ENCODE measurements around the gene KCNK7. TPM values are rescaled to one million over a fixed set of nuclear protein-coding genes. Genes with fewer than 3 reads are reported as not detected.

KCNK7 gene
- total RNA-seq, 1 experiment from 2014 or later: 1.8 TPM

DNA sequence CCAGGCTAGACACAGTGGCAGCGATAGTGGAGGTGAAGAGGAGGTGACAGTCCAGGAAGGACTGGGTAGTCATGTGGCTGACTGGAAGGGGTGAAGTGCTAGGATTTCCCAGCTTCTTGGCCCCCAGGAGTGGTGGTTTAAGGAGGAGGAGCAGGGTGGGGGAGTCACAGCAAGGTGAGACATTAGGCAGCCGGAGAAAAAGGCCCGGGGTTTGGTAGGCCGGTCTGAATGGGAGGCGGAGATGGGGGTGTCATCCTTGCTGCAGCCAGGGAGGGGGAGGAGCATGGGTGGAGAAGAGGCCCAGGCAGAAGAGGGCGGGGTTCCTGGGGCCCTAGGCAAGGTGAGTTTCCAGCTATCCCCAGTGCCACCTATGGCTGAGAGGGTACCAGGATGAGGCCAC, 48.4 kb upstream of the KCNK7 start:
- Histone ChIP-seq H2AK5ac (ENCODE audit: insufficient read length, low read length) (no peak overlapping the region), H3K79me1 (ENCODE audit: insufficient read depth, low read depth, low read length, poor library complexity, severe bottlenecking) (no peaks in the 10 kb centered on the region), H4K8ac (replicated peaks; ENCODE audit: insufficient read length, low read depth, low read length) (no peak overlapping the region), H3K27me3 (ENCODE audit: insufficient read depth, low read length) (no peaks in the 10 kb centered on the region), H3K56ac (ENCODE audit: insufficient read length, low read depth, low read length) (no peak overlapping the region), H3K9me3 (ENCODE audit: control insufficient read depth, low read depth, low read length) (no peaks in the 10 kb centered on the region), H3K4me1 (ENCODE audit: insufficient read depth, low read length) (peaks cover 5% of the 10 kb centered on the region; the same call in 1 of the 2 replicates), H4K20me1 (ENCODE audit: control insufficient read depth, insufficient read depth, insufficient read length) (peaks cover 5% of the 10 kb centered on the region), H3K4me2 (ENCODE audit: insufficient read depth, insufficient read length, low read length) (peak overlapping the region; percentile 18), H2BK5ac (ENCODE audit: insufficient read length, low read length) (no peak overlapping the region), H3T11ph (ENCODE audit: low read length) (no peak overlapping the region), H3K23me2 (ENCODE audit: insufficient read length, low read depth, low read length, poor library complexity, severe bottlenecking) (peaks cover 11% of the 10 kb centered on the region), H3K23ac (ENCODE audit: insufficient read length, low read depth, low read length) (no peak overlapping the region), H3K18ac (ENCODE audit: insufficient read length, low read depth, low read length) (no peak overlapping the region), H3K4ac (ENCODE audit: low read depth, low read length) (no peak overlapping the region), H2AFZ (ENCODE audit: low read length) (no peak overlapping the region), H3K79me2 (ENCODE audit: insufficient read depth, low read length) (no peaks in the 10 kb centered on the region), H3K9ac (ENCODE audit: extremely low read depth, insufficient read length, low read length) (no peak overlapping the region), H2BK15ac (ENCODE audit: low read depth, low read length) (no peak overlapping the region), H3K27ac (ENCODE audit: insufficient read length, low read depth, low read length) (no peak overlapping the region), H2BK20ac (ENCODE audit: low read depth, low read length, poor library complexity, severe bottlenecking) (no peak overlapping the region), H2BK12ac (ENCODE audit: insufficient read length, low read depth, low read length) (no peak overlapping the region), H2BK120ac (ENCODE audit: low read depth, low read length, poor library complexity, severe bottlenecking) (no peak overlapping the region), H4K91ac (ENCODE audit: insufficient read length, low read depth, low read length) (no peak overlapping the region), H3K14ac (ENCODE audit: insufficient read depth, low read length) (no peak overlapping the region), H4K5ac (ENCODE audit: insufficient read length, low read depth, low read length) (no peak overlapping the region)
- Mint-ChIP-seq H3K4me1 (peaks cover 17 to 26% of the 10 kb centered on the region in 2 experiments), H3K27ac (peak overlapping the region in 2 of 3 experiments; percentile 16 to 85; a peak in 3 of 7 replicates), H3K4me3 (peak overlapping the region in 1 of 2 experiments; percentile 72; a peak in 3 of 5 replicates), H3K27me3 (ENCODE audit: low read depth) (peaks cover 2% of the 10 kb centered on the region; the same call in 1 of the 2 replicates), H3K36me3 (ENCODE audit: insufficient read depth in 1 of 3, low read depth in 3 of 3) (peaks cover 0 to 6% (median 5%) of the 10 kb centered on the region in 3 experiments; a peak in 6 of 7 replicates), H3K9me3 (no peaks in the 10 kb centered on the region; a peak in 1 of 5 replicates)
- no CpG with 5 or more reads among the region's 6 CpGs for WGBS (ENCODE audit: extremely low coverage, insufficient read length, low lambda C conversion rate)
- DNase-seq: peak; percentile 79
- TF ChIP-seq, protein P1, sequence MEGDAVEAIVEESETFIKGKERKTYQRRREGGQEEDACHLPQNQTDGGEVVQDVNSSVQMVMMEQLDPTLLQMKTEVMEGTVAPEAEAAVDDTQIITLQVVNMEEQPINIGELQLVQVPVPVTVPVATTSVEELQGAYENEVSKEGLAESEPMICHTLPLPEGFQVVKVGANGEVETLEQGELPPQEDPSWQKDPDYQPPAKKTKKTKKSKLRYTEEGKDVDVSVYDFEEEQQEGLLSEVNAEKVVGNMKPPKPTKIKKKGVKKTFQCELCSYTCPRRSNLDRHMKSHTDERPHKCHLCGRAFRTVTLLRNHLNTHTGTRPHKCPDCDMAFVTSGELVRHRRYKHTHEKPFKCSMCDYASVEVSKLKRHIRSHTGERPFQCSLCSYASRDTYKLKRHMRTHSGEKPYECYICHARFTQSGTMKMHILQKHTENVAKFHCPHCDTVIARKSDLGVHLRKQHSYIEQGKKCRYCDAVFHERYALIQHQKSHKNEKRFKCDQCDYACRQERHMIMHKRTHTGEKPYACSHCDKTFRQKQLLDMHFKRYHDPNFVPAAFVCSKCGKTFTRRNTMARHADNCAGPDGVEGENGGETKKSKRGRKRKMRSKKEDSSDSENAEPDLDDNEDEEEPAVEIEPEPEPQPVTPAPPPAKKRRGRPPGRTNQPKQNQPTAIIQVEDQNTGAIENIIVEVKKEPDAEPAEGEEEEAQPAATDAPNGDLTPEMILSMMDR (conservative IDR thresholded peaks at IDR 0.05): no peak
